Stomach (tissue), 4 donors: ENCODE results near the gene FBXL15.

ENCODE experiments used
- CTCF ChIP-seq, 7 experiments: fragments of 450-650 bp in 4 of 7; fragments of 200-600 bp in 3 of 7; sonication (generic) in 3 of 7; IDR thresholded peaks; one replicate each; pipeline ENCODE4 v1.5.1; 2016 to 2019; ENCODE audit warnings: antibody characterized with exemption in 7 of 7, control low read depth in 2 of 7, mild to moderate bottlenecking in 1 of 7
- EP300 ChIP-seq: sonication (generic); formaldehyde crosslinking; IDR thresholded peaks from one replicate; pipeline ENCODE4 v1.6.1; 2017; ENCODE audit warnings: antibody characterized with exemption
- POLR2A ChIP-seq, 4 donors: fragments of 450-650 bp; IDR thresholded peaks; one replicate each; pipeline ENCODE4 v1.6.1; 2016; ENCODE audit warnings: antibody characterized with exemption in 4 of 4, control low read depth in 2 of 4, mild to moderate bottlenecking in 1 of 4, moderate library complexity in 1 of 4
- POLR2AphosphoS5 ChIP-seq, 3 donors: sonication (generic); formaldehyde crosslinking; IDR thresholded peaks; one replicate each; pipeline ENCODE4 v1.6.1; 2016; ENCODE audit warnings: antibody characterized with exemption in 3 of 3

- TF ChIP-seq CTCF (IDR thresholded peaks at IDR 0.05): no peak
- no peak for TF ChIP-seq POLR2A (IDR thresholded peaks at IDR 0.05)
- no peak for TF ChIP-seq POLR2AphosphoS5 (IDR thresholded peaks at IDR 0.05)
- TF ChIP-seq EP300: no peak
Observed at GRCh38 chr10:102414749-102415148, 5.9 kb upstream of the FBXL15 start.
